K562 (cell line): ENCODE results near the gene MRM2. TPM values are rescaled to one million over a fixed set of nuclear protein-coding genes. Genes with fewer than 3 reads are reported as not detected.

Source experiments
- CBFA2T2 ChIP-seq: fragments of 450-650 bp; conservative IDR thresholded peaks from 2 replicates; pipeline ENCODE4 v1.6.1; 2017; ENCODE audit warnings: mild to moderate bottlenecking
- E2F5 ChIP-seq: sonication (generic); formaldehyde crosslinking; IDR thresholded peaks from 2 replicates; pipeline ENCODE4 v1.8.0; 2022; ENCODE audit warnings: mild to moderate bottlenecking, missing genetic modification reagents
- ETV5 ChIP-seq: sonication (generic); formaldehyde crosslinking; IDR thresholded peaks from 2 replicates; pipeline ENCODE4 v1.4.0; 2020; ENCODE audit warnings: low read depth, mild to moderate bottlenecking, missing genetic modification reagents
- GTF3C2 ChIP-seq: IDR thresholded peaks from 3 replicates; pipeline ENCODE4 v1.6.1; 2011; ENCODE audit warnings: borderline replicate concordance, mild to moderate bottlenecking, moderate library complexity; ENCODE audit not compliant: insufficient read length; ENCODE audit errors: extremely low read depth
- KAT7 ChIP-seq: sonication (generic); formaldehyde crosslinking; IDR thresholded peaks from 2 replicates; pipeline ENCODE4 v1.8.0; 2022; ENCODE audit warnings: missing genetic modification reagents, mild to moderate bottlenecking, borderline replicate concordance
- KLF1 ChIP-seq: fragments of 450-650 bp; IDR thresholded peaks from 2 replicates; pipeline ENCODE4 v1.6.1; 2016; ENCODE audit warnings: missing genetic modification characterization, missing compliant biosample characterization
- NFE2L1 ChIP-seq: fragments of 450-650 bp; IDR thresholded peaks from 2 replicates; pipeline ENCODE4 v1.6.1; 2016; ENCODE audit warnings: missing genetic modification characterization, low read depth, mild to moderate bottlenecking, missing compliant biosample characterization, moderate library complexity, borderline replicate concordance
- SRSF9 ChIP-seq: fragments of 200-400 bp; formaldehyde crosslinking; IDR thresholded peaks from 2 replicates; pipeline ENCODE4 v1.6.1; 2017; ENCODE audit warnings: low read depth, low read length, borderline replicate concordance
- STAT5B ChIP-seq: fragments of 250-450 bp; sonication (Bioruptor Pico); IDR thresholded peaks from 2 replicates; pipeline ENCODE4 v1.8.0; 2021; ENCODE audit warnings: mild to moderate bottlenecking, inconsistent platforms
- TAL1 ChIP-seq: fragments of 450-650 bp; IDR thresholded peaks from 2 replicates; pipeline ENCODE4 v1.6.1; 2016; ENCODE audit warnings: mild to moderate bottlenecking
- TRIM28 ChIP-seq: fragments of 450-650 bp; IDR thresholded peaks from 2 replicates; pipeline ENCODE4 v1.6.1; 2017
- ZFPM2 ChIP-seq: fragments of 250-450 bp; sonication (Bioruptor Pico); IDR thresholded peaks from 2 replicates; pipeline ENCODE4 v1.5.1; 2022; ENCODE audit warnings: mild to moderate bottlenecking
- ZNF263 ChIP-seq: sonication (generic); formaldehyde crosslinking; IDR thresholded peaks from 2 replicates; pipeline ENCODE4 v1.8.0; 2022; ENCODE audit warnings: mild to moderate bottlenecking, missing genetic modification reagents, borderline replicate concordance
- polyA plus RNA-seq, 8 experiments: library from polyadenylated mRNA; depleted of rRNA in 4 of 8; stranded (reverse) in 5 of 8; unstranded in 3 of 8; fragments of >200 nt; fragmentation: Nextera tagmentation in 2 of 8; fragmentation: Illumina TruSeq in 1 of 8; extraction: Ambion mirVana in 2 of 8; extraction: Trizol in 1 of 8; gene quantifications; 2 replicates each; pipeline versions ENCODE4 v1.2.1 to v1.2.3, GENCODE V29; 2011 to 2014; ENCODE audit warnings: inconsistent platforms in 1 of 8, missing spikeins in 1 of 8
- total RNA-seq, 7 experiments: library from RNA; depleted of rRNA in 6 of 7; stranded (reverse); fragments of >200 nt in 6 of 7; fragmentation: Illumina TruSeq in 2 of 7; extraction: Trizol in 2 of 7; gene quantifications; 2 replicates each; pipeline versions ENCODE4 v1.2.1 to v1.2.3, GENCODE V29; 2011 to 2021; ENCODE audit warnings: low replicate concordance in 1 of 7

The MRM2 gene
- total and polyA plus RNA-seq, 9 of the 15 experiments (the other 6 are each of a cell fraction or from before 2014, with no cell fraction given): 32.4 to 116 (median 50.5) TPM

- TF ChIP-seq TAL1 (peak; percentile 23; the same call in 1 of the 2 replicates), SRSF9 (no peak), E2F5 (CRISPR knock-in tag) (no peak), TRIM28 (no peak), KAT7 (CRISPR knock-in tag) (no peak), NFE2L1 (tag) (no peak), KLF1 (tag) (no peak), STAT5B (CRISPR knock-in tag) (no peak), GTF3C2 (no peak), ETV5 (CRISPR knock-in tag) (no peak), ZNF263 (CRISPR knock-in tag) (peak; percentile 46; the same call in 1 of the 2 replicates), ZFPM2 (CRISPR knock-in tag) (no peak), CBFA2T2 (peak; percentile 29)
Measured at GRCh38 chr7:2195400-2196246, 46.4 kb downstream of the MRM2 start (continued).
